ENCODE data around the gene ZP1. TPM values are rescaled to one million over a fixed set of nuclear protein-coding genes. Genes with fewer than 3 reads are reported as not detected.

Gene ZP1
- total and polyA plus RNA-seq, 4 donors, result 0.04 TPM; not detected in 3

DNA sequence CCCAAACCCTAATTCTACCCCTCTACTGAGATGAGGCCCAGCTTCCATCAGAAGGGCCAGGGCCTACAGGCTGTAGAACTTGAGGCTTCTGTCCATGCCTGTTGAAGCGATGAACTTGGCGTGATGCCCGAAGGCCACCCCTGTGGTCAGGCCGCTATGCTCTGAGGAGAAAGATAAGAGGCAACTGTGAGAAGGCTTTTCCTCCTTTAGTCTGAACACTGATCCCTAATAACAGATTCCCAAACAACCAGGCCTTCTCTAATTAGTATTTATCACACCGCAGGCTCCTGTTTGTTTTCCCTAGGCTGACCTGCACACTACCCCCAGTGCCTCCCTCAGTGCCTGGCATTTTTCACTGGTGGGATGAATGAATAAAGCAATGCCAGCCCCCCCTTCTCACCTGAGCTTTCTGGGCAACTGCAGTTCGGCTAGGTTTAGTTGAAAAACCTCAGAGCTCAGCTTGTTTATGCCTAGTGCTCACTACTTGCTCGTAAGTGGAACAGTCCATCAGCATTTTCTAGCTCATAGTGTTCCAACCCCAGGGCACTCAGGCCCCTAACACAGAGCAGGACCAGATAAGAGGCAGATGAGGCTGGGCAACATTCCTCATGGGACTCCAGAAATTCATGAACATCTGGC, 23.9 kb downstream of the ZP1 start:
- no peaks in the 10 kb centered on the region for H3K27me3 ChIP-seq (ENCODE audit: control insufficient read depth in 3 of 3, insufficient read depth in 3 of 3, low read length in 2 of 3)
- TF ChIP-seq, protein P1, sequence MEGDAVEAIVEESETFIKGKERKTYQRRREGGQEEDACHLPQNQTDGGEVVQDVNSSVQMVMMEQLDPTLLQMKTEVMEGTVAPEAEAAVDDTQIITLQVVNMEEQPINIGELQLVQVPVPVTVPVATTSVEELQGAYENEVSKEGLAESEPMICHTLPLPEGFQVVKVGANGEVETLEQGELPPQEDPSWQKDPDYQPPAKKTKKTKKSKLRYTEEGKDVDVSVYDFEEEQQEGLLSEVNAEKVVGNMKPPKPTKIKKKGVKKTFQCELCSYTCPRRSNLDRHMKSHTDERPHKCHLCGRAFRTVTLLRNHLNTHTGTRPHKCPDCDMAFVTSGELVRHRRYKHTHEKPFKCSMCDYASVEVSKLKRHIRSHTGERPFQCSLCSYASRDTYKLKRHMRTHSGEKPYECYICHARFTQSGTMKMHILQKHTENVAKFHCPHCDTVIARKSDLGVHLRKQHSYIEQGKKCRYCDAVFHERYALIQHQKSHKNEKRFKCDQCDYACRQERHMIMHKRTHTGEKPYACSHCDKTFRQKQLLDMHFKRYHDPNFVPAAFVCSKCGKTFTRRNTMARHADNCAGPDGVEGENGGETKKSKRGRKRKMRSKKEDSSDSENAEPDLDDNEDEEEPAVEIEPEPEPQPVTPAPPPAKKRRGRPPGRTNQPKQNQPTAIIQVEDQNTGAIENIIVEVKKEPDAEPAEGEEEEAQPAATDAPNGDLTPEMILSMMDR (IDR thresholded peaks at IDR 0.05; ENCODE audit: control extremely low read depth, extremely low read depth), result no peak
- WGBS, 2 donors, result 67 to 77% methylated on average over 7 of the region's 7 CpGs
- H3K9ac ChIP-seq (ENCODE audit: insufficient read depth in 1 of 2, low read length in 2 of 2), result no peak overlapping the region
- no peak overlapping the region for H3K4me3 ChIP-seq
- H3K36me3 ChIP-seq (ENCODE audit: control insufficient read depth in 4 of 4, insufficient read depth in 4 of 4, low read length in 4 of 4), result peaks cover 13 to 26% (median 20%) of the 10 kb centered on the region in 4 donors
- peak; percentile 26 to 57 (median 36) for DNase-seq
- no peak for ATAC-seq (ENCODE audit: insufficient read depth, low FRiP score)
- H3K4me1 ChIP-seq (ENCODE audit: control insufficient read depth in 5 of 5, insufficient read depth in 5 of 5, low read length in 5 of 5), result peaks cover 0 to 7% (median 0%) of the 10 kb centered on the region in 5 donors
- H3K27ac ChIP-seq (ENCODE audit: low read depth in 1 of 2, low read length in 1 of 2), result no peak overlapping the region
- H3K9me3 ChIP-seq (ENCODE audit: control insufficient read depth in 4 of 4, insufficient read depth in 3 of 4, low read length in 3 of 4), result no peaks in the 10 kb centered on the region

DNA sequence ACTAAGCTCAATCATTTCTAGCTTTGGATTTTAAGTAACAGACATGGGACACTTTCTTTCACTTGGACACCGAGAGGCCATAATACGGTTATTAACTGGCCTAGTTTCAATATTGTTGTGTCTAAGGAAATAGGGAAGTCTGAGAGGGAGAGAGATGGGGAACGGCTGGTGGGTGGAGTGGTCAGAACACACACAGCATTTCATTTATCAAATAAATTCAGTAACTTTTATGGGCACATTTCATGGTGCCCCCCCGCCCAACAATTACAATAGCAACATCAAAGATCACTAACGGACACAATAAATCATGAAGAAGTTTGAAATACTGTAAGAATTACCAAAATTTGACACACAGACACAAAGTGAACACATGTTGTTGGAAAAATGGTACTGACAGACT, 28.3 kb downstream of the ZP1 start:
- no peak overlapping the region for H3K4me3 ChIP-seq
- ATAC-seq (ENCODE audit: insufficient read depth, low FRiP score), result no peak
- H3K36me3 ChIP-seq (ENCODE audit: control insufficient read depth in 4 of 4, insufficient read depth in 4 of 4, low read length in 4 of 4), result peaks cover 42 to 54% (median 45%) of the 10 kb centered on the region in 4 donors
- no peak overlapping the region for H3K9ac ChIP-seq (ENCODE audit: insufficient read depth in 1 of 2, low read length in 2 of 2)
- H3K27ac ChIP-seq (ENCODE audit: low read depth in 1 of 2, low read length in 1 of 2), result no peak overlapping the region
- H3K9me3 ChIP-seq (ENCODE audit: control insufficient read depth in 4 of 4, insufficient read depth in 3 of 4, low read length in 3 of 4), result no peaks in the 10 kb centered on the region
- 83 to 88% methylated on average over 5 of the region's 5 CpGs for WGBS, 2 donors
- DNase-seq, result no peak
- H3K4me1 ChIP-seq (ENCODE audit: control insufficient read depth in 5 of 5, insufficient read depth in 5 of 5, low read length in 5 of 5), result no peaks in the 10 kb centered on the region
- TF ChIP-seq, protein P1 (IDR thresholded peaks at IDR 0.05; ENCODE audit: control extremely low read depth, extremely low read depth), result no peak
- no peaks in the 10 kb centered on the region for H3K27me3 ChIP-seq (ENCODE audit: control insufficient read depth in 3 of 3, insufficient read depth in 3 of 3, low read length in 2 of 3)

GRCh38 chr11:60897496-60897895, 30.2 kb downstream of the ZP1 start:
- Histone ChIP-seq H3K27me3 (ENCODE audit: control insufficient read depth in 3 of 3, insufficient read depth in 3 of 3, low read length in 2 of 3) (no peaks in the 10 kb centered on the region), H3K36me3 (ENCODE audit: control insufficient read depth in 4 of 4, insufficient read depth in 4 of 4, low read length in 4 of 4) (peaks cover 52 to 68% (median 58%) of the 10 kb centered on the region in 4 donors), H3K9ac (ENCODE audit: insufficient read depth in 1 of 2, low read length in 2 of 2) (no peak overlapping the region), H3K9me3 (ENCODE audit: control insufficient read depth in 4 of 4, insufficient read depth in 3 of 4, low read length in 3 of 4) (no peaks in the 10 kb centered on the region), H3K4me3 (no peak overlapping the region), H3K27ac (ENCODE audit: low read depth in 1 of 2, low read length in 1 of 2) (no peak overlapping the region), H3K4me1 (ENCODE audit: control insufficient read depth in 5 of 5, insufficient read depth in 5 of 5, low read length in 5 of 5) (no peaks in the 10 kb centered on the region)
- no peak for ATAC-seq (ENCODE audit: insufficient read depth, low FRiP score)
- TF ChIP-seq, protein P1 (IDR thresholded peaks at IDR 0.05; ENCODE audit: control extremely low read depth, extremely low read depth), result no peak
- no peak for DNase-seq
- 95 to 96% methylated on average over 4 of the region's 4 CpGs for WGBS, 2 donors

Data from lung (tissue), 12 donors.